Endothelial cell of hepatic sinusoid (primary cell): ENCODE data around the gene GRAMD1A.

Experiments
- in situ Hi-C: cut with HindIII; loops from 2 replicates; pipeline ENCODE4 v1.10.0; 2017; ENCODE audit warnings: low sequenced_read_pairs

GRAMD1A gene

DNA sequence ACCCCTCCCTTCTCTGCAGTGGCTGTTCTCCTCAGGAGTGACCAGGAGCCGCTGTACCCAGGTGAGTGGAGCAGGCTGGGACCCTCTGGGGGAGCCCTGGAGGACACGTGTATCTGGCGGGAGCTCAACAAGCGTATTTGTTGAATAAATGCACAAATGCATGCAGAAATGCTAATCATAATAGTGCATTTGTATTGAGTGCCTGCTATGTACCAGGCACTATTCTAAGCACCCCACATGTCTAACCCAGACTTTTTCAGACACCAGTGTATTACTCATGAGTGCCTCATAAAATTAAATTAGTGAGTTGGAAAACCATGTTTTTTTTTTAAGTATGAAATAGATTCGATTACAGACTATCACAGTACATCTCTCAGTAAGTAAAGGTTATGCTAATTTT, 49.3 kb downstream of the GRAMD1A start:
- in situ Hi-C loops = no loop called here

DNA sequence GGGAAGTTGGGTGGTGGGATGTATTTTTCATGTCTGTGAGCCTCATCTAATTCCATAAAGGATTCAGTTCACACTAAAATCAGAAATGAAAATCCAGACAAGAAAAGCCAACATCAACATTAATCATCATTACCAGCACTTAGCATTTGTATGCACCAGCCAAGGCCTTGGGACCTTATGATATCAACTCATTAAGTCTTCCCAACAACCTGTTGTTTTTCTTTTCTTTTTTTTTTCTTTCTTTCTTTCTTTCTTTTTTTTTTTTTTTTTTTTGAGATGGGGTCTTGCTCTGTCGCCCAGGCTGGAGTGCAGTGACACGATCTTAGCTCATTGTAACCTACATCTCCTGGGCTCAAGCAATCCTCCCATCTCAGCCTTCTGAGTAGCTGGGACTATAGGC, 50.5 kb downstream of the GRAMD1A start:
- in situ Hi-C loops = loop anchor here (5.0 kb wide), 1 partner anchor 67 kb away; the partner anchor contains the start of gene FXYD3

DNA sequence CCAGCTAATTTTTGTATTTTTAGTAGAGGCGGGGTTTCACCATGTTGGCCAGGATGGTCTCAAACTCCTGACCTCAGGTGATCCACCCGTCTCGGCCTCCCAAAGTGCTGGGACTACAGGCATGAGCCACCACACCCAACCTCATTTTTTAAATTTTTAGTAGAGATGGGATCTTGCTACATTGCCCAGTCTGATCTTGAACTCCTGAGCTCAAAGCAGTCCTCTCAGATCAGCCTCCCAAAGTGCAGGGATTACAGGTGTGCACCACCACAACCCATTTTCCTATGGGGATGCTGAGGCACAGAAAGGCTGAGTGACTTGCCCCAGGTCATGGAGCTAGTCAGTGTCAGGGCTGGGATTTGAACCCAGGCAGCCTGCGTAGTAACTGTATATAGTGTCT, 51.1 kb downstream of the GRAMD1A start:
- in situ Hi-C loops = loop anchor here (5.0 kb wide), 1 partner anchor 66 kb away; the partner anchor contains the start of gene FXYD3

DNA sequence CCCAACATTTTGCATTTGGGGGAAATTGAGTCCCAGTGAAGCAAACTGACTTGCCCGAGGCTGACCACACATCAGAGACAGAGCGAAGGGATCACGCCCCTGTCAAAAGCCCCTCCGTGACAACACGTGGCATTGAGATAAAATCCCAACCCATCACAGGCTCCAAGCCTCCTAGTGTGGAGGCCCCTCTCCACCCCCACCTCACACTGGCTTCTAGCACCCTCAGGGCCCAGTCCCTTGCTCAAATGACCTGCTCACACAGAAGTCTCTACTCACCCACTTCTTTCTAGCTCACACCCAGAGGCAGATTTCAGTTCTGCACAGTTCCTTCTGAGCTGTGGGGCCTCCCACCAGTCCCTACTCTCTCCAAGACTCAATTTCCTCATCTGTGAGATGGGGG, 51.7 kb downstream of the GRAMD1A start:
- in situ Hi-C loops = loop anchor here (5.0 kb wide), 1 partner anchor 66 kb away; the partner anchor contains the start of gene FXYD3

DNA sequence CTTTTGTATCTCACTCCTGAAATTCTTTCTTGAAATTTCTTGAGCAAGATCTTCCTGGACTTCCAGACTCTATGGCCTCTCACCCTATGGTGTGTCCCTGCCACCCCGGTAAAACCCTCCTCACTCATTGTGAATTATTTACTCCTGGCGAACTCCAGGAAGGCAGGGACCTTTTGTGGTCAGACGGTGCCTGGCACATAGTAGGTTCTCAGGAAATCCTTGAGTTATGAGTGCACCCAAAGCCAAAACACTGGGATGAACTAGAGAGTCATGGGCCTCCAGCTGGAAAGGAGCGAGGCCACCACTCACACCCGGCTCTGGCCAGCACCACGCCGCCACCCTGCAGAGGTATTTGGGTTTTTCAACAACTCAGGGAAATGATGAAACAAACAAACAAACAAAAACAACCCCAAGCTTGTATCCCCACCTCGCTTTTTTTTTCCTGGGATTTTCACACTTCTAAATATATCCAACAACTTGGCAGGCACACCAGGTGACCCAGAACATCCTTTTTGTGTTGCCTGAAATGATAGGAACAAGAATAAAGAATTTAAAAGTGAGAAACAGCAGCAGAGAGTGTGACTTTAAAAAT, 52.6 kb downstream of the GRAMD1A start:
- in situ Hi-C loops = loop anchor here (5.0 kb wide), 1 partner anchor 65 kb away; the partner anchor contains the start of gene FXYD3

DNA sequence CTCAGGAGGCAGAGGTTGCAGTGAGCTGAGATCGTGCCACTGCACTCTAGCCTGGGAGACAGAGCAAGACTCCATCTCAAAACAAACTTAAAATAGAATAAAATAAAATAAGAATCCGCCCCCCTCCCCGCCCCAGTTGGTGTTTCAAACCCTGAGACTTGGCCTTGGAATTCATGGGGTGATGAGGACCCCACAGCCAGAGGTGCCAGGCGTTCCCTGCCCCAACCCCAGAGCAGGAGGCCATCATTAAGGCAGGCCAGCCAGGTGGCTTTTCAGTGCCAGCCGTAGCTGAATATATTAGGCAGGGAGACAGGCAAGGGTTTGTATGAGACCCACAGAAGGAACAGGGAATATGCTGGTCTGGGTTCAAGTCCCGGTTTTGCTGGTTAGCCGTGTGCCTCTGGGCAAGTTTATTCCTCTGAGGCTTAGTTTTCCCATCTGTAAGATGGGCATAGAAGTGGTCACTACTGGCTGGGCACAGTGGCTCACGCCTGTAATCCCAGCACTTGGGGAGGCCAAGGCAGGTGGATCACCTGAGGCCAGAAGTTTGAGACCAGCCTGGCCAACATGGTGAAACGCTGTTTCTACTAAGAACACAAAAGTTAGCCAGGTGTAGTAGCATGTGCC, 53.7 kb downstream of the GRAMD1A start:
- in situ Hi-C loops = loop anchor here (5.0 kb wide), 1 partner anchor 64 kb away; the partner anchor contains the start of gene FXYD3

DNA sequence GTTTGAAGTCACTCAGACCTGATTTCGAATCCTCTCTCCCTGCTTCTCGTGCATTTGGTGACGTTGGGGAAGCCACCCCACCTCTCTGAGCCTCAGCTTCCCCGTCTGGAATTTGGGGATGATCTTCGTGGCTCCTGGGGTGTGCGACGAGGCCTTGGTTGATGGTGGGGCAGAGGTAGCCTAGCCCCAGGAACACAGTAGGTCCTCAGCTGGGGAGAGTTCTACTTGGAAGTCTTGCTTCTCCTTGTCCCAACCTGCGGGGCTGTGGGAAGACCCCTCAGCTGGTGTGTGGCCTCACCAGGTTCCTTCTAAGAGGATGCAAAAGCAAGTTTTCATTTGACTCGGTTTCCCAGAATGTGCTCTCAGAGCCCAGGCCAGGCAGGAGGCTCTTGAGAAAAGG, 54.5 kb downstream of the GRAMD1A start:
- in situ Hi-C loops = loop anchor here (5.0 kb wide), 1 partner anchor 63 kb away; the partner anchor contains the start of gene FXYD3

DNA sequence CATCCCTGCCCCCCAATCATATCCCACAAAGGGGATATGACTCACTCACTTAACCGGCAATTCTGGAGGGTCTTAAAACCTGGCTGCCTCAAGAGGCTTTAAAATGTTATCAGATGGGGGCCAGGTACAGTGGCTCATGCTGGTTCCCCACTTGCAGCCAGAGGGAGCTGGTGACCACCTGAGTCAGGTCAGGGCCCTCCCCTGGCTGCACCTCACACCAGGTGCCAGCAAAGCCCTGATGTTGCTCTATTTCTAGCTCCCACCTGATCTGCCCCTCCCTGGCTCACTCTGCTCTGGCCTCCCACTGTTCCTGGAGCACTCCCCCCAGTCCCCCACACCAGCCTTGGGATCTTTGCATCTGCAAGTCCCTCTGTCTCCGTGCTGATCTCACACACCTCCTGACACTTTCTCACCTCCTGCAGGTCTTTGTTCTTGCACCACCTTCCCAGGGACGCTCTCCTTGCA, 55.6 kb downstream of the GRAMD1A start:
- in situ Hi-C loops = no loop called here

DNA sequence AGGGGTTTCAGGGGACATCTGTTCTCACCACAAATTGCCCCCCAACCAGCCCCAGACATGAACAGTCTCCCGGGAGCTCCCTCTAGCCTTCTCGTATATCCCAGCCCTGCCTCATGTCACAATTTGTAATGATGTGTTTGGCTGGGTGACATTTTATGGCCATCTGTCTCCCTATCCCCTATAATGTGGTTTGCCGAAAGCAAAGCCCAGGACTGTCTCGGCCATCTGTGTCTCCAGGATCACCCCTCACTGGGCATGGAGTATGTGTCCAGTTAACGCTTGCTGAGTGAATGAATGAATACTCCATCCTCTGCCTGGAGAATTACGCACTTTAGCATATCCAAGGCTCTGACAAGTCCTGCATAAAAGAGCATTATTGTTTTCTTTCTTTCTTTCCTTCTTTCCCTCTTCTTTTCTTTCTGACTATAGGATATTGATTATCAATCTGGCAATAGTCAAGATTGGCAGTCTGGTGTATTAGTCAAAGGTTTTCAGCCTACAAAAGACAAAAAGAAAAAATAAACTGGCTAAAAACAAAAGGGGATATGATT, 56.5 kb downstream of the GRAMD1A start:
- in situ Hi-C loops = no loop called here

DNA sequence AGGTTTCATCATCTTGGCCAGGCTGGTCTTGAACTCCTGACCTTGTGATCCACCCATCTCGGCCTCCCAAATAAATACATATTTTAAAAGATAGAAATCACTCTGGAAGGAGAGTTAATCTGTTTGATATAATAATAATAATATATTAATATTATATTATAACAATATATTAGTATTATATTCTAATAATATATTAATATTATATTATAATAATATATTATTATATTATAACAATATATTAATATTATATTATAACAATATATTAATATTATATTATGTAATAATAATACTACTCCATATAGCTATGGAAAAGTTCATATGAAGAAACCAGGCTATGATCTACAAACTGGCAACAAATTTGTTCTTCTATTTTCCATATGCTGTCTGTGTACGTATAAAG, 58.2 kb downstream of the GRAMD1A start:
- in situ Hi-C loops = no loop called here

DNA sequence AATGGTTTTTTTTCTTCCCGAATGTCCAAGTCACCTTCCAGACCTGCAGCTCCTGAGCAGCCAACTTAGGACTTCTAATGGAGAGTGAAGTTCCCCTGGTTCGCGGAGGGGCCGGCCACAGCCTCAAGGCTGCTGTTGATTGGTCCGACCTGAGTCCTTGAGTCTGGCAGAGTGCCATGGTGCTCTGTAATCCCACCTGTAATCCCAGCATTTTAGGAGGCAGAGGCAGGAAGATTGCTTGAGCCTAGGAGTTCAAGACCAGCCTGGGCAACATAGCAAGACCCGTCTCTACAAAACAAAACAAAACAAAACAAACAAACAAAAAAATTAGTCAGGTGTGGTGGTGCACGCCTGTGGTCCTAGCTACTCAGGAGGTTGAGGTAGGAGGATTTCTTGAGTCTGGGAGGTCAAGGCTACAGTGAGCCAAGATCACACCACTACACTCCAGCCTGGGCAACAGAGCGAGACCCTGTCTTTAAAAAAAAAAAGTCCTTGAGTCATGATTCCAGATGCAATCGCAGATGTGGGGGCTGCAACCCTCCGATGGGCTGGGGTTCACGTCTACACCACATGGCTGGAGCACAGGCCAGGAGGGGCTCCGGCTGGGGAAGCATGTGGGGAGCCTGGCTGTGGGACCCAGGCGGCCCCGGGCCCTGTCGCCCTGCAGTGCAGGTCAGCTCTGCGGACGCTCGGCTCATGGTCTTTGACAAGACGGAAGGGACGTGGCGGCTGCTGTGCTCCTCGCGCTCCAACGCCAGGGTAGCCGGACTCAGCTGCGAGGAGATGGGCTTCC, 59.1 kb downstream of the GRAMD1A start:
- in situ Hi-C loops = no loop called here

DNA sequence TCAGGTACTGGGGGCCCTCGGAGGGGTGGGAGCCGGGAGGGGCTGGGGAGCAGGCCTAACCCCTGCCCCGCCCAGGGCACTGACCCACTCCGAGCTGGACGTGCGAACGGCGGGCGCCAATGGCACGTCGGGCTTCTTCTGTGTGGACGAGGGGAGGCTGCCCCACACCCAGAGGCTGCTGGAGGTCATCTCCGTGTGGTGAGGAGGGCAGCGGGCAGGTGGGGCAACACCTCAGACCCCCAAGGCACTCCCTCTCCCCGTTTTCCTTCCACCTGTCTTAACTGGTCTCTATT, 59.6 kb downstream of the GRAMD1A start:
- in situ Hi-C loops = no loop called here

DNA sequence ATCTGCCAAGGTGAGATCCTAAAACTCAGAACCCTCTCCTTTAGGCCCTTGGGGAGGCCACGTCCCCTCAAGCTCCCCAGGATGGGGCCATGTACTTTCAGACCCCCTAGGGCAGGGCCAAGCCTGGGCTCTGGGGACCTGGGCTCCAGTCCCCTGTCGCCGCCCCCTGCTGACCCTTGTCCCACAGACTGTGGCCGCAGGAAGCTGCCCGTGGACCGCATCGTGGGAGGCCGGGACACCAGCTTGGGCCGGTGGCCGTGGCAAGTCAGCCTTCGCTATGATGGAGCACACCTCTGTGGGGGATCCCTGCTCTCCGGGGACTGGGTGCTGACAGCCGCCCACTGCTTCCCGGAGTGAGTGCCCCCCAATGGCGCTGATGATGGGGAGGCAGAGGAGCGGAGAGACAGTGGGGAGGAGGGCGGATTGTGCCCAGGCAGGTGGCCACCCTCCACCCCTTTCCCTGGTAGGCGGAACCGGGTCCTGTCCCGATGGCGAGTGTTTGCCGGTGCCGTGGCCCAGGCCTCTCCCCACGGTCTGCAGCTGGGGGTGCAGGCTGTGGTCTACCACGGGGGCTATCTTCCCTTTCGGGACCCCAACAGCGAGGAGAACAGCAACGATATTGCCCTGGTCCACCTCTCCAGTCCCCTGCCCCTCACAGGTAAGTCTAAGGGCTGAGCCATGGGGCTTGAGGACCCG, 60.2 kb downstream of the GRAMD1A start:
- in situ Hi-C loops = no loop called here

DNA sequence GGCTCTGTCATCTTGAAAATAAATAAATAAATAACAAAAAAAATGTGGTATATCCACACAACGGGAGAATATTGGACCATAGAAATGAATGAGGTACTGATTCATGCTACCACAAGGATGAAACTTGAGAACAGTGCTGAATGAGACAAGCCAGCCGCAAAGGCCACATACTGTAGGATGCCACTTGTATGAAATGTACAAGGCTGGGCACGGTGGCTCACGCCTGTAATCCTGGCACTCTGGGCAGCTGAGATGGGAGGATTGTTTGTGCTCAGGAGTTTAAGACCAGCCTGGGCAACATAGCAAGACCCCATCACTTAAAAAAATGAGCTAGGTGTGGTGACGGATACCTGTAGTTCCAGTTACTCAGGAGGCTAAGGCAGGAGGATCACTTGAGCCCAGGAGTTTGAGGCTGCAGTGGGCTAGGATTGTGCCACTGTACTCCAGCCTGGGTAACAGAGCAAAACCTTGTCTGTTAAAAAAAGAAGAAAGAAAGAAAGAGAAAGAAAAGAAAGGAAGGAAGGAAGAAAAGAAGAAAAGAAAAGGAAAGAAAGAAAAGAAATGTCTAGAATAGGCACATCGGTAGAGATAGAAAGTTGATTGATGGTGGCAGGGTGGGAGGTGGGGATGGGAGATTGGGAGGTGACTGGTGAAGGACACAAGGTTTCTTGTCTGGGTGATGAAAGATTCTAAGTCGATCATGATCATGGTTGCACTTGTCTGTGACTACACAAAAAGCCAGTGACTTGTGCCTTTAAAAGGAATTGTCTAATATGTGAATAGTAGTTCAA, 61.7 kb downstream of the GRAMD1A start:
- in situ Hi-C loops = no loop called here

DNA sequence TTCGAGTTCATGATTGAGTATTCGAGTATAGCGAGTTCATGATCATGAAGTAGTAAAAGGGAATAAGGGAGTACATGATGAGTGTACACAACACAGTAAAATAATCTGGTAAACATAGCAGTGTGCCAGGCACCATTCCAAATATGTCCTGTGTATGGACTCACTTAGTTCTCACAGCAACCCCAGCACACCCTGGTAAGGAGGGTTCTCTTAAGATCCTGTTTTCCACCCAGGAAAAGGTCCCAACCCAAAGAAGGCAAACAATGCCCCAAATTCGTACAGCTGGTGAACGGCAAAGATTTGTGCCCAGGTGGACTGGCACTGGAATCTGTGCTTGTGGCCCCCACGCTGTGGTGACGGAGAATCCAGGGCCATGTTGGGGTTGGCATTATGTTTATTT, 62.8 kb downstream of the GRAMD1A start:
- in situ Hi-C loops = no loop called here

DNA sequence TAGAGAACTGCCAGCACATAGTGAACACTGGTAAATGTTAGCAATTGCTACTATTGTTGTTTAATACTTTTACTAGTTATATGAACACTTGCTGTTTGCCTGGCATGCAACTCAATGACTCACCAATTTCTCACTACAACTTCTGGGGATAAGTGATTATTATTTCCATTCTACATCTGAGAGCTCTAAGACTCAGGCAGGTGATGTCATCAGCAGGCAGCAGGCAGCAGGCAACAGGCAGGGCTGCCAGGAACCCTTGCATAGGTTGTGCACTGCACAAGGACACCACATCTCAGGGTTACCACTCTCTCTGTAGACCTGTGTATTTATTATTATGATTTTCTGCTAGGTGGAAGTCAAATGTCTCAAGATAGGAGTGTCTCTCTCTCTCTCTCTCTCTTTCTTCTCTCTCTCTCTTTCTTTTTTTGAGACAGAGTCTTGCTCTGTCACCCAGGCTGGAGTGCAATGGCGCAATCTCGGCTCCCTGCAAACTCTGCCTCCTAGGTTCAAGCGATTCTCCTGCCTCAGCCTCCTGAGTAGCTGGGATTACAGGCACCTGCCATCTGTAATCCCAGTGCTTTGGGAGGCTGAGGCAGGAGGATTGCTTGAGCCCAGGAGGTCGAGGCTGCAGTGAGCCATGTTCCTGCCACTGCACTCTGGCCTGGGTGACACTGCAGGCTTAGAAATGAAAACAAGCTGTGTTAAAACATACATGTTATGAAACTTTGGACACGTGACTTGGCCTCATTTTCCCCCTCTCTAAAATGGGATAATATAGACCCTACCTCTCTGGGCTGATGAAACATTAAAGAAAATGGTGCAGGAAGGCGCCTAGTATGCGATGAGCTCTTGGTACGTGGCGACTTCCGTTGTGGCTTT, 64.1 kb downstream of the GRAMD1A start:
- in situ Hi-C loops = no loop called here

DNA sequence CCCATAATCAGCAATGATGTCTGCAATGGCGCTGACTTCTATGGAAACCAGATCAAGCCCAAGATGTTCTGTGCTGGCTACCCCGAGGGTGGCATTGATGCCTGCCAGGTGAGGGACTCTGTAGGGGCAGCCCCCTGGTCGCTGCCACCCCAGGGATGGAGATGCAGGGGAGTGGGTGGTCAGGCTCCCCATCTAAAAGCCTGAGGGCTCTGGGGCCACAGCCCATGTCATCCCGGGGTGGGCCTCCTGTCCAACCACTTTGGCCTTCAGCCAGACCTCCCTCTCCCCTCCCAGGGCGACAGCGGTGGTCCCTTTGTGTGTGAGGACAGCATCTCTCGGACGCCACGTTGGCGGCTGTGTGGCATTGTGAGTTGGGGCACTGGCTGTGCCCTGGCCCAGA, 65.5 kb downstream of the GRAMD1A start:
- in situ Hi-C loops = no loop called here

DNA sequence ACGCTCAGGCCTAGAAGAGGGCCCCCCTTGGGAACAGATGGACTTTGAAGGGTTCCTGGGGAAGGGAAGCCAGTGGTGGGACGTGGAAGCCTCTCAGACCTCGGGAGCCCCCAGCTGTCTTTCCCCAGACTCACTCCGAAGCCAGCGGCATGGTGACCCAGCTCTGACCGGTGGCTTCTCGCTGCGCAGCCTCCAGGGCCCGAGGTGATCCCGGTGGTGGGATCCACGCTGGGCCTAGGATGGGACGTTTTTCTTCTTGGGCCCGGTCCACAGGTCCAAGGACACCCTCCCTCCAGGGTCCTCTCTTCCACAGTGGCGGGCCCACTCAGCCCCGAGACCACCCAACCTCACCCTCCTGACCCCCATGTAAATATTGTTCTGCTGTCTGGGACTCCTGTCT, 66.0 kb downstream of the GRAMD1A start:
- in situ Hi-C loops = no loop called here
